Measurements from ENCODE around the gene PFN1.

Gene PFN1

DNA sequence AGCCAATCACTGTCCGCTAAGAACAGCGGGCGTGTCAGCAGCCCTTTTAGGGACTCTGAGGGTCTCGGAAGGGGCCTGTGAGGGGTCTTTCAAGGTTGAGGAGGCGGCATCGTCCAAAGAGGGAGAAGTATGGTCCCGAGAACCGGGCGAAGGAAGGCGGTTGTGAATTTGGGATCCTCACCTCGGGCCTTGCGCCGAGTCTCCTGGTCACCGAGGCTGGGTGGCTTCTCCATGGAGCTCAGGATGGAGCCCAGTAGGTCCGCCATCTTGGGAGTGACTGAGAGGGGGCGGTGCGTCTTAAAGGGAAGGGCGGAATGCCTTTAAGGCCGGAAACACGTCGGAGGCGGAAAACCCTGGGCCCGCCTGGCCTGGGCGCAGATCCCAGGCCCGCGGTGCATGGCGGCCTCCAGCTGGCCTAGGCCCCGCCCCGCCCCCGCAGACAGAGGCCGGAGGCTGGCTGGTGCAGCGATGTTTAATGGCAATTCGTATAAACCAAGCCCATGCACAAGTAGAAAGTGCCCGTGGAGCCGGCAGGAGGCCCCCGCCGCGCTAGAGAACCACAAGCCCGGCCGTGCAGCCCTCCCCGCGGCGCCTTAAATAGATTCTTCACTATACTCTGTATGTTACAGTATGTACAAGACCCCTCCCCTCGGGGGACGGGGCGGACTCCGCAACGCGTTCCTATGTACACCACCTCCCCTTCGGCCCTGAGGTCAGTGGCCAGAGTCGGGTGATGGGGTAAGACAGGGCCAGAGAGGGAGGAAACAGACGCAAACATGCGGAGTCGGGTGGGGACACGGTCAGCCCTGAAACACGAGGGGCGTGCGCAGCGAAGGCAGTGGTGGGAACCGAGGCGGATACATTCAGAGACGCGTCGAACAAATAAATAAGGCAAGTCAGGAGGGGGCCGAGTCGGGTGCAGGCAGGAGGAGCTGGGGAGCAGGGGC is 19.5 kb upstream of the PFN1 start, which contains the start of gene SPAG7:
Gene SPAG7, minus strand, starts transcription at position 279 of the 947 bp plus-strand sequence. Its CDS starts 13 bp downstream, at position 266.
- DNase-seq, result peak; percentile 74

DNA sequence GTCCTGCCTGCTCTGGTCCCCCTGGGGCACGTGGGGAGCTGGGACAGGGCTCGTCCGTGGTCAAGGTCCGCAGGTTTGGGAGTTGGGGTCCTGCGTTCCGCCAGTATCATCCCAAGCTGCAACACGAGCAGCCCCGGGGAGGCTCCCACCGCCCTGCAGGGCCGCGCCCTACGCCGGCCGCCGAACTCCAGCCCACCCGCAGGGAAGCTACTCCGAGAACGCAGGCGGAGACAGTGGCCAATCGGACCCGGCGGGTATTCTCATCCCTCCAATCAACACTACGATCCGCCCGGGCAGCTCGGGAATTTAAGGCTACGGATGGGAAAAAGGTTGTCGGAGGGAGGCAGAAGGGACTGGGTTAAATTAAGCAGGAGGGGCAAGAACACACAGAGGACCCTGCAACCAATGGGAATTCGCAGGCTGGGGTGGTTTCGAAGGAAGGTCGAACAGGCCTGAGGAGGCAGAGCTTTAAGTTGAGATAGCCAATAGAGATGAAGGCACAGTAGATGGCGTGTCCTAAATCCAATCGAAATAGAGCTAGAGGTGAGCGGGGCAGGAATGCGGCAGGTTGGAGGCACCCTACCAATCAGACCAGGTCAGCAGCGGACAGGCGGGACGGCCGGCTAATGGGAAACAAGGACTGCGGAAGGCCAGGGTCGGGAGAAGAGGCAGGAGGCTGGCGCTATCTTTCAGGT is 18.7 kb upstream of the PFN1 start:
- DNase-seq, result peak; percentile 90

DNA sequence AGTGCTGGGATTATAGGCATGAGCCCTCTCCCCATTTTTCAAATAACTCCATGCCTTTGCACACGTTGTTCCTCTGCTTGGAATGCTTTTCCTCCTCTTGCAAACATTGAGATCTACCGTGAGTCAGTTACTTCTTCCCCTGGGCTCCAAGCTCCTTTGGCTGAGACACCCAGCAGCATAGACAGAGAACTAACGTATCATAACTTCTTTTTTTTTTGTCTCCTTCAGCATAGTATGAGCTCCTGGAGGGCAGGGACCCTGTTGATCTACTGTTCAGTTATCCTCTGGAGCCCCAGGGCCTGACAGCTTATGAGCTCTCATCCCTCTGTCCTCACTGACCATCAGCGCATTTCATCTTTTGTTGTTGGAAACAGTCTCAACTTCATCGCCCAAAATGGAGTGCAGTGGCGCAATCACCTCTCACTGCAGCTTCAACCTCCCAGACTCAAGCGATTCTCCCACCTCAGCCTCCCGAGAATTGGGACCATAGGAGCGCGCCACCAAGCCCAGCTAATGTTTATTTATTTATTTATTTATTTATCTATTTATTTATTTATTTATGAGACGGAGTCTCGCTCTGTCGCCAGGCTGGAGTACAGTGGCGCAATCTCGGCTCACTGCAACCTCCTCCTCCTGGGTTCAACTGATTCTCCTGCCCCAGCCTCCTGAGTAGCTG is 17.1 kb upstream of the PFN1 start:
- no peak for DNase-seq

- DNase-seq, result no peak
Measured at GRCh38 chr17:4960279-4960922, 12.1 kb upstream of the PFN1 start.

DNA sequence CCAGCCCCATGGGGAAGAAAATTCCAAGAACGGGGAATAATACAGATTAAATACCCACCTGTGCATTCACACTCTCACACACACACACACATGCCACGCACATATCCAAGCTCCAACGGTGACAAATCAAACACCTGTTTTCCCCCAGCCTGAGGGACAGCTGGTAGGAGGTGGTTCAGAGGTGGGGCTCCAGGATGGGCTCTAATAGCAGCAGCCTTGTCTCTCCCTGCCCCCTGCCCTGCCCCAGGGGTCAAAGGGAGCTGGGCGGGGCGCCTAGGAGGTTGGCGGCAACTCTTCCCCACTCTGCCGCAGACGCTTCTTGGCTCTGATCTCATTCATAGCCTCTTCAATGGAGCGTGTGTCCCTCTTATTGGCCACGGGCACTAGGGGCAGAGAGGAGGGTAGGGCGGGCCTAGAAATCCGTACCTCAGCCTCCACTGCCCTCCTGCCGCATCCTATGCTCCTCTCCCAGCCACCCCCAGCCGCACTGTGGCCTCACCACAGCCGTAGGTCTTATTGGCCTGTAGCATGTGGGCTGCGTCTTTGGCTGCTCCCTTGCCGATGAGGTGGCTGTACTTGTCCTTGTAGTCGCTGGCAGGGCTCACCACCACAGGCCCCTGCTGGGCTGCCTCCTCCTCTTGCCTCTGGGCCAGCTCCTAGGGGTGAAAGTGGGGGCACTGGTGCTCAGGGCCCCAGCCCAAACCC is 11.1 kb upstream of the PFN1 start:
- DNase-seq, result no peak

DNA sequence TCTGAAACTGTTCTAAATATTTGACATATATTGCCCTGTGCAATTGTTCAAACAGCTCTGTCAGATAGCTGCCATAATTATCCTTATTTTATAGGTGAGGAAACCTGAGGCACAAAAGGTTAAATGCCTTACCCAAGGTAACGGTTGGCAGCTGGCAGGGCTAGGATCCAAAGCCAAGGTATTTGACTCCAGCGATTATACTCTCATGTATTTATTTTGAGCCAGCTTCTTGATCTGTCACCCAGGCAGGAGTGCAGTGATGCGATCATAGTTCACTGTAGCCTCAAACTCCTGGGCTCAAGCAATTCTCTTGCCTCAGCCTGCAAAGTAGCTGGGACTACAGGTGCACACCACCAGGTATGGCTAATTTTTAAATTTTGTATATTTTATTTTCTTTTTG is 9.8 kb upstream of the PFN1 start:
- no peak for DNase-seq

GRCh38 chr17:4956493-4957061 is 8.2 kb upstream of the PFN1 start:
- DNase-seq, result no peak

- DNase-seq, result no peak
Measured at GRCh38 chr17:4955091-4955490, 6.8 kb upstream of the PFN1 start.

DNA sequence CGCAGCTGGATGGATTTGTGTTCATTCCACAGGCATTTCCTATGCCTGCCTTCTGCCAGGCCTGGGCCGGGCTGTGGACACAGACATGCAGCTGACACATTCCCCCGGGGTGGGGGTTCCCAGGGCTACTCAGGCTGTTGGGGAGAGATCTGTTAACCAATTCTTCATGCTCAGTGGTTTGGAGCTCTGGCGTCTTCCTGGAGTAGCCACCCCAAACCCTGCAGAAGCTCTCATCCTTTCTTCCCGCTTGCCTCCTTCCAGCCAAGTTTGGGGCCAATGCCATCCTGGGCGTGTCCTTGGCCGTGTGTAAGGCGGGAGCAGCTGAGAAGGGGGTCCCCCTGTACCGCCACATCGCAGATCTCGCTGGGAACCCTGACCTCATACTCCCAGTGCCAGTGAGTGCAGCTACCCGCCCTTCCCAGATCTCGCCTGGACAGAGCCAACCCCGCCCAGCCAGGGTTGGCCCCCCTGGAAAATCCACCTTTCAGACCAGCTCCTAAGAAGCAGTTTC is 5.2 kb upstream of the PFN1 start:
- no peak for DNase-seq

DNA sequence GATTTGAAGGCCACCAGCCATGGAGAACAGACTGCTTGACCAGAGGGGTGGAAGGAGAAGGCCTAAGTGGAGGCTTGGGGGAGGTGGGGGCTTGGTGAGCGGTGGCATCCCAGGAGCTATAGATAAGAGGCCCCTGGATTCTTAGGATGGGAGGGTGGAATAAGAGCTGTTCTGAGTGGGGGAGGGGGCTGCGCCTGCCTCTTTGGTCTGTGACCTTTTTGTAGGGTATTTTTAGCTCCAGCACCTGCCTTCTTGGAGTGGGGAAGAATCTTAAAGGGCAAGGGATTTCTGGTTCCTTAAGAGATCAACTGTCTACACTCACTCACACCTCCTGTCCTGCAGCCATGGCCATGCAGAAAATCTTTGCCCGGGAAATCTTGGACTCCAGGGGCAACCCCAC is 3.2 kb upstream of the PFN1 start:
- no peak for DNase-seq

DNA sequence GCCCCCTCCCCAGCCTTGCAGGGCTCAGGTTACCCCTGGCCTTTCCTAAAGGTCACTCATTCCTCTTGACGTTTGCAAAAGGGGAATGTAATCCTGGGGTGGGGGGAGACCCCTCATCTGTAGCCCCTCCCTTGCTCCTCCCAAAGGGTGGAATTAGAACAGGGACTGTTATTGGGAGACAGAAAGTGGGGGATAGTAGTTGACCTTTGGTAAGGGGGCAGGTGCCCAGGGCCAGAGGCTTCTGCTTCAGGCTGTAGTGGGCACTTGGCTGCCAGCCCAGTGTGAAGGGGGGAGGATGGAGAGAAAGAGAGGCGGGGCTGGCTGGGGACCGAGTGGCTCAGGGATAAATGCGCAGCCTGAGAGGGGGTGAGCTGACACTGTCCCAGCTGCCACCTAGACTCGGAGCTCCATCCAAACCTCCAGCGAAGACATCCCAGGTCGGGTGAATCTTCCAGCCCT is 2.4 kb upstream of the PFN1 start, which contains the start of gene ENO3:
Gene ENO3, plus strand, starts transcription at position 374 of the 459 bp plus-strand sequence. CDS start 711 bp downstream, outside the sequence.
- peak; percentile 6 for DNase-seq

DNA sequence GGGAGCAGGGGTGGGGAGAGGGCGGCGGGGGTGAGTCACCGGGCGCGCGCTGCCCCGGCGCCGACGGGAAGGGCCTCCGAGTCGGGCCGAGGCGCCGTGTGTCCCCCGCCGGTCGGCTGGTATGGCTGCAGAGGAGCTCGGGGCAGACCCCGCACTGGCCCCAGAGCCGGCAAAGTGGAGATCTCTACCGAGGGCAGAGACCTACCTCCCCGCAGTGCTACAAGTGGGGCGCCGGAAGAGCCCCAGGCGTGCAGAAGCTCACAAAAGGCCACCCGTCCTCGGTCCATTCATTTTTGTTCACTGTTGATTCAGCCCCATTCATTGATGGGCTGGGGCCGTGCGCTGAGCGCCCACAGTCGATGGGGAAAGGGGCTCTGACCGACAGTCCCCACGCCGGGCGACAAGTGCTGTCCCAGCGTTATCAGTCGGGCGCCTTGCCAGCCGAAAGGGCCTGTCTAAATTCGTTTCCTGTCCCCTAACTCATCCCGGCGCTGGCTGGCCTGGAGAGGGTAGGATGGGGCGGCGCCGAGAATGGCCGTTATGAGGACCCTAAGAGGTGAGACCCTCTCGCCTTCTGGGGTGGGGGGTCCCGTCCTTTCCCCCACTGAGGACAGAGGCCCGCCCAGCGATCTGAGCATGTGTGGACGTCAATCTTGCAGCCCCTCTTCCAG is 1.9 kb upstream of the PFN1 start:
- DNase-seq, result peak; percentile 31

DNA sequence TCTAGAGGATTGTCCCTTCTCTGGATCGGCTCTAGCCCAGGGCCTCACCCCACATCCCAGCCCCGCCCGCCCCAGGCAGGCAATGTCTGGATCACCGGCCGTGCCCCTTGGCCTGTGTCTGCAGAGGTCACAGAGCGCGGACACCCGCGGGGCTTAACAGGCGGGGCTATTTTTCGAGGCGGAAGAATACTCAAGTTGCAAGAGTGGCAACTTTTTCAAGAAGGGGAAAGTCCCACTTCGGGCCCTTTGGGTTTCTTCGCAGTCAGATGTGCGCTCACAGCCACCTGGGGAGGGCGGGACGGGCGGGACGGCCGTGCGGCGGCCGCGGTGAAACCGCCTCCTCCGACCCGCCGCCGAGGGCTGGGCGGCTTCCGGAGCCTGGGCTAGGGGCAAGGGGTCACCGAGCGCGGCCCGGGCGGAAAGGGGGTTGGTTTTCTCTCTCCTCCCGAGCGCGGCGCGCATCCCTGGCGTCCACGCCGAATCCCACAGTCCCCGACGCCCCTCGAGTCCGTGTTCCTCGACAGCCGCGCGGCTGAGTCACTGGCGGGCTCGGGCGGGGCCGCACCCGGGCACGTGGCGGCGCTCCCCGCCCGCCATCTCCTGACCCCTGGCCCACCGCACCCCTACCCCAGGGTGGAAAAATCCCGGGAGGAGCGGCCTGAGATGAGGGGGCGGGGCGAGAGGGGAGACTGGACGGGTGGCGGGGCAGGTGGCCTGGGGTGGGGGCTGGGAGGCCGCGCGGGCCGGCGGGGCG is 1.2 kb upstream of the PFN1 start:
- DNase-seq, result no peak

DNA sequence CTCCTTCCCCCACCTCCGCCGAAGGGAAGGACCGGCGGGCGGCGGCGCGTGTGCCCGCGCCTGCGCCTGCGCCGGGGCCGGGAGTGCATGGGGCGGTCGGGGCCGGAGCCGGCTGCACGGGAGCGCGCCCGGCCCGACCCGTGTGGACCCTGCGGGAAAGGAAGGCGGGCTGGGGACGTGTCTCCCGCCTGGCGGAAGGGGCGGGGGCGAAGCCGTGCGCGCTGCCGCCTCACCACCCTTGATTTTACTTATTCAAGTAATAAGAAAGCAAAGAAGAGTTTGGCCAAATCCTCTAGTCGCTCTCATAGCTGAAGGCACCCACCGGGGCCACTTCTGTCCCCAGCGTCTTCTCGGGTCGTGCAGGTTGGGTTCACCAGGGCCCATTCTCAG is 596 bp upstream of the PFN1 start:
- DNase-seq, result peak; percentile 69

DNA sequence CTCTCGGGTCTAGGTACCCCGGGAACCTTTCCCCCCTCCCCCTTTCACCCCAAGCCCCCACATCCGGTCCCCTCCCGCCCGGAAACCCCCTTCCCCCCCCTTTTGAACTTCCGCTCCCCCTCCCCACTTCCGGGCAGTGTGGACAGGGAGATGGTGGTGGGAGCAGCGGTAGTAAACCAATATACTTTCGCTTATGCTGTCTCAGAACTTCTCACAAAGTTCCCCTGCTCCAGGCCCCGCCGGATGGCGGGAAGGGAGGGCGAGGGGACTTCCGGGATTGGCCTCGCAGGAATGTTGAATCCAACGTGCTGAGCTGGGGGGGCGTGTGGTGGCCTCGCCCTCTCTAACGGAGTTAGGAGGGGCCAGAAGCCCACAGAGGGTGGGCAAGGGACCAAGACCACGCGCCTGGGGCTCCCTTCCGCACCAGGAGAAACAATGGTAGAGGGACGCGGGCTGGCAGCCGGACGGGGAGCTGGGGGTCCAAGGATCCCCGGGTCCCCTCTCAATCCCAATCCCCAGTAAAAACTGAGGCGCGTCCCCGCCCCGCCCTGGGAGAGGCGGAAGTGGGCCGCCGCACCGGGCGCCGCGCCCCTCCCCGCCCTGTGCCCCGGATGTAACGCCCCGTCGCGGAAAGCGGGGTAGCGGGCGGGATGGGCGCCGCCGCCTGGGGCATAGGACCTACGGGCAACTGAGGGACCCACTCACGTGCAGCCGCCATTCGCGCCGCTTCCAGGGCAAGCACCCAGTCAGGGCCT is 742 bp downstream of the PFN1 start:
- DNase-seq, result no peak

DNA sequence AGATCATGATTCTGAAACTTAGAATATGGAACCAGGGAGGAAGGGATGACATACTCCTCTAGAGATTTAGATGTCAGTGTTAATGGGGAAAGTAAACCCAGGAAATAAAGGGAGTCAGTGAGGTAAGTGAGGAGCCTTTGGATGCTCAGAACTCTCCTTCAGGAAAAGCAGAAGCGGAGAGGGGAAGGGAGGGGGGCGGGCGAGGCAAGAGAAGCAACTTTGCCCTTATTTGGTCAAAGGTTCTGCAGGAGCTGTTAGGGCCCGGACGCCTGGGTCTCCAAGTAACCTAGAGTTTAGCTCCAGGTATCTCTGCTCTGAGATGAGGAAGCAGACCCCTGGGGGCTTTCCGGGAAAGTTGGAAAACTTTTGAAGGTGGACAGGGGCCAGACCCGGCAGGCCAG is 1.3 kb downstream of the PFN1 start:
- no peak for DNase-seq

DNA sequence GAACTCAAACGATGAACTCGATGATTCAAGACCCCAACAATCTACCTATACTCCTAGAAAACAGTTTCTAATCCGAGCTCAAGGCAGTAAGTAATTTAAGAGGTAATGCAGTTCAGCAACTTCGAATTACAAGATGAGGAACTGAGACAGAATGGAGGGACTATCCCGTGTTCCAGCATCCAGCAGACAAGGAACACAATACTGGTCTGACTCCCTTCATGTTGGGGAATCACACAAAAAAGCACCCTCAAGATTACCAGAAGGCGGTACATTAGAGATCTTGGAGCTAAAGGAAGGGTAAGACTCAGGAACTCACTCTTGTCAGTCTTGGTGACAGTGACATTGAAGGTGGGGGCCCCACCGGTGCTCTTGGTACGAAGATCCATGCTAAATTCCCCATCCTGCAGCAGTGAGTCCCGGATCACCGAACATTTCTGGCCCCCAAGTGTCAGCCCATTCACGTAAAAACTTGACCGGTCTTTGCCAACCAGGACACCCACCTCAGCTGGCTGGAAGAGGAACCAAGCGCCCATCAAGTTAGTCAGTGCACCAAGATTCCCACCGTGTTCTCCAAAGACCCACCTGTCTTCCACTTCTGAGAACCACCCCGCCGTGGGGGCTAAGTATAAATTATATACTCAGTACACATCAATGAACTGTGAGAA is 1.9 kb downstream of the PFN1 start:
- DNase-seq, result no peak

DNA sequence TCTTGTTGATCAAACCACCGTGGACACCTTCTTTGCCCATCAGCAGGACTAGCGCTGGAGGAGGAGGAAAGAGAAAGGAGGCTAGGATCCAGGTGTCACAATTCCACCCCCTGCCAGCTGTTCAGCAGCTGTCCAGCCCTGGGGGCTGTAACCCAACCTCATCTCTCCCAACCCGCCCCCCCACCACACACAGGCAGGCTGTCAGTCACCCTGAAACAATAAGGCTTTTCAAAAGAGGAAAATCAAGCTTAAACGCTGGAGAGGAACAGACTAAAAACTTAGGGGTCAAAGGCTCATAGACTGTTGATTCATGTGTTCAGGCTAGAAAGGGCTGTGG is 2.4 kb downstream of the PFN1 start:
- DNase-seq, result no peak

All from NCI-H2029 (cell line).